ENCODE measurements around the gene KCNN3.

The KCNN3 gene

GRCh38 chr1:154770897-154771594 lies 99.0 kb downstream of the KCNN3 start:
- Mint-ChIP-seq H3K9me3 (no peaks in the 10 kb centered on the region), H3K27ac (no peak overlapping the region), H3K4me3 (no peak overlapping the region), H3K27me3 (ENCODE audit: low read depth) (no peaks in the 10 kb centered on the region), H3K36me3 (ENCODE audit: low read depth) (no peaks in the 10 kb centered on the region), H3K4me1 (ENCODE audit: low read depth) (peaks cover 2% of the 10 kb centered on the region)
- no peak for DNase-seq (ENCODE audit: low spot score)

DNA sequence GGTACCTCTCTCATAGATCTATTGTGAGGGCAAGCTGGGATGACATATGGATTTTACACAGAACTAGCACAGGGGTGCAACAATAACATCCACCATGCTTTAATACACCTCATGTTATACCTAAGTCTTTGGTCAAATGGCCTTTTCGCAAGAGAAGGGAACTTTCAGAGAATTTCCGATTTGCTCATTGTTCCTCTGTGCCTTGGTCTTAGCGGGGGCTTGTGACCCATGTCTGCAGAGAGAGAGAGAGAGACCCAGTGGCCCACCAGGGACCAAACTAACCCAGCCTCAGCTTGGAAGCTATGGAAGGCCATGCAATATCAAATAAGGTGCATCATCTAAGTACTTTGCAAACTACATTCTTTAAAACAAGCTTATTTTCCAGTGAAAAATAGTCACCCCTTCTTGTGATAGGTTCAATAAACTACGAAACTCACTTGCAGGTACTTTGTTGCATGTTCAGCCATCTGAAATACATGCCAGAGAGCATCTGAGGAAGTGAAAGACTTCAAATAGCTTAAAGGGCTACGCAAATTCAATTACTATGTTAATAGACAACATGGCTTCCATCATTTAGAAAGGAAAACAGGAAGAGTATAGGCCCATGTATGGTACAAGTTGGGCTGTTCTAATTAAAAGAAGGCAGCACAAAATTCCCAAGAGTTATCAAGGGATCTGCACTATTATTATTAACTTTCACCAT lies 100.7 kb downstream of the KCNN3 start:
- no peak for DNase-seq (ENCODE audit: low spot score)
- peaks cover 2% of the 10 kb centered on the region for H3K4me1 Mint-ChIP-seq (ENCODE audit: low read depth)
- no peak overlapping the region for H3K27ac Mint-ChIP-seq
- peaks cover 6% of the 10 kb centered on the region for H3K27me3 Mint-ChIP-seq (ENCODE audit: low read depth)
- no peaks in the 10 kb centered on the region for H3K9me3 Mint-ChIP-seq
- H3K4me3 Mint-ChIP-seq, result no peak overlapping the region
- H3K36me3 Mint-ChIP-seq (ENCODE audit: low read depth), result no peaks in the 10 kb centered on the region

- Mint-ChIP-seq H3K4me1 (ENCODE audit: low read depth) (peaks cover 2% of the 10 kb centered on the region), H3K27me3 (ENCODE audit: low read depth) (peaks cover 10% of the 10 kb centered on the region), H3K9me3 (no peaks in the 10 kb centered on the region), H3K4me3 (no peak overlapping the region), H3K36me3 (ENCODE audit: low read depth) (no peaks in the 10 kb centered on the region), H3K27ac (peak overlapping the region; percentile 5)
- DNase-seq (ENCODE audit: low spot score), result no peak
Observed at GRCh38 chr1:154768456-154769125, 101.5 kb downstream of the KCNN3 start.

- Mint-ChIP-seq H3K27me3 (ENCODE audit: low read depth) (peaks cover 16% of the 10 kb centered on the region), H3K4me3 (no peak overlapping the region), H3K27ac (no peak overlapping the region), H3K9me3 (no peaks in the 10 kb centered on the region), H3K36me3 (ENCODE audit: low read depth) (no peaks in the 10 kb centered on the region), H3K4me1 (ENCODE audit: low read depth) (peaks cover 2% of the 10 kb centered on the region)
- no peak for DNase-seq (ENCODE audit: low spot score)
Observed at GRCh38 chr1:154767315-154768240, 102.5 kb downstream of the KCNN3 start.

DNA sequence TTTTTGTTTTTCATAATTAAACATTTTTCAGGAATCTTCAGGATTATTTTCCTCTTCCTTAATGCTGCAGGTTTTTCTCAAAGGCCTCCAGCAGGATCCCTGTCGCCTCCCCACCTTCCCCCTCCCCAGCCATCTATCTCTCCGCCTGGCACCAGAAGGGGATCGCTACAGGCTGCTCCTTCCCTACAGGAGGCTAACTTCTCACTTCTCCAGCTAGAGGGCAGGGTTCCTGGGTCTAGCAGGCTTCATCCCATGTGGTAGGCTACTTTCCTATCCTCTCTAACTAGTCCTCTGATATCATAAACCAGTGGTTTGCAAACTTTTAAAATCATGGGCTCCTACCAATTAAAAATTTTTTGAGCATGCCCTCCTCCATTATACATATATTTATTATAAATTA lies 104.1 kb downstream of the KCNN3 start:
- no peaks in the 10 kb centered on the region for H3K9me3 Mint-ChIP-seq
- no peaks in the 10 kb centered on the region for H3K4me1 Mint-ChIP-seq (ENCODE audit: low read depth)
- no peak for DNase-seq (ENCODE audit: low spot score)
- no peak overlapping the region for H3K27ac Mint-ChIP-seq
- H3K36me3 Mint-ChIP-seq (ENCODE audit: low read depth), result no peaks in the 10 kb centered on the region
- no peak overlapping the region for H3K4me3 Mint-ChIP-seq
- H3K27me3 Mint-ChIP-seq (ENCODE audit: low read depth), result peaks cover 25% of the 10 kb centered on the region

DNA sequence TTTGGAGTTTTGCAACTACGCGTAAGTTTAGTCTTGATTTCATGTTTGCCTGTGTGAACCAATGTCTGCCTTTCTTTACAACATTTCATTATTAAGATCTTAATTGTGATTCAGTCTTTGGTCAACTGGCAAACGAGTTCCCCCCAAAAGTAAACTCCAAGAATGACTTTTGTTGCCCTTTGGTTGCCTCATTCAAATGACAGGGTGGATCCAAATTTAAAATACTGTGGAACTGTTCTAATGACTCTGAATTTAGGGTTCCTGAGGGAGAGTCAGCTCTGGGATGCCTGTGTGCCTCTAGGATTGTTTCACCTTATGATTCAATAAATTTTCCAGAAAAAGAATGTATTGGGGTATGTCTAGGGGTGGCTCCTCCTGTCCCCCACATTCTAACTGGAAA lies 105.3 kb downstream of the KCNN3 start:
- Mint-ChIP-seq H3K27me3 (ENCODE audit: low read depth) (peaks cover 25% of the 10 kb centered on the region), H3K4me3 (no peak overlapping the region), H3K36me3 (ENCODE audit: low read depth) (no peaks in the 10 kb centered on the region), H3K27ac (no peak overlapping the region), H3K4me1 (ENCODE audit: low read depth) (peaks cover 4% of the 10 kb centered on the region), H3K9me3 (no peaks in the 10 kb centered on the region)
- DNase-seq (ENCODE audit: low spot score), result no peak

GRCh38 chr1:154764181-154764580 lies 105.9 kb downstream of the KCNN3 start:
- H3K9me3 Mint-ChIP-seq, result no peaks in the 10 kb centered on the region
- no peak overlapping the region for H3K27ac Mint-ChIP-seq
- no peak for DNase-seq (ENCODE audit: low spot score)
- no peak overlapping the region for H3K4me3 Mint-ChIP-seq
- H3K36me3 Mint-ChIP-seq (ENCODE audit: low read depth), result no peaks in the 10 kb centered on the region
- H3K27me3 Mint-ChIP-seq (ENCODE audit: low read depth), result peaks cover 25% of the 10 kb centered on the region
- H3K4me1 Mint-ChIP-seq (ENCODE audit: low read depth), result peaks cover 10% of the 10 kb centered on the region

DNA sequence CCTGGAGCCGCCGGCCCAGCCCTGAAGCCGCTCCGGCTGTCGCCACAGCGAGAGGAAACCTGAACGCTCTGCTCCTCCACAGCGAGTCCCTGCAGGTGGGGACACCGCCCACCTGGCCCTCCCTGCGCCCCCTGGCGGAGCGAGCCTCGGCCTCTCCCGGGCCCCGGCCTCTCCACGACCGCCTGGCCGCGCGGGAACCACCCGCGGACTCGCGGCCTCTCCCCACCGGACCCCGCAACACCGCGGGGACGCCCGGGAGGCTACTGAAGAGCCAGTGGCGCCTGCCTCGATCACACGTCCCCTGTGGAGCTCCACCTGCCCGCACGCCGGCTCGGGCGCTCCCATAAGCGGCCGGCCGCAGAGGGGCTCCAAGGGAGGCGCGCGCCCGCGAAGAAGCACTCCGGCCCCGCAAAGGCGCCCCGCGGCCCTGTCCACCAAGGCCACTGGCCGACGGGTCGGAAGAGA lies 109.6 kb downstream of the KCNN3 start:
- Mint-ChIP-seq H3K9me3 (no peaks in the 10 kb centered on the region), H3K36me3 (ENCODE audit: low read depth) (no peaks in the 10 kb centered on the region), H3K4me1 (ENCODE audit: low read depth) (peaks cover 26% of the 10 kb centered on the region), H3K27ac (no peak overlapping the region), H3K27me3 (ENCODE audit: low read depth) (peaks cover 23% of the 10 kb centered on the region), H3K4me3 (peak overlapping the region; percentile 62)
- DNase-seq (ENCODE audit: low spot score), result peak; percentile 75

DNA sequence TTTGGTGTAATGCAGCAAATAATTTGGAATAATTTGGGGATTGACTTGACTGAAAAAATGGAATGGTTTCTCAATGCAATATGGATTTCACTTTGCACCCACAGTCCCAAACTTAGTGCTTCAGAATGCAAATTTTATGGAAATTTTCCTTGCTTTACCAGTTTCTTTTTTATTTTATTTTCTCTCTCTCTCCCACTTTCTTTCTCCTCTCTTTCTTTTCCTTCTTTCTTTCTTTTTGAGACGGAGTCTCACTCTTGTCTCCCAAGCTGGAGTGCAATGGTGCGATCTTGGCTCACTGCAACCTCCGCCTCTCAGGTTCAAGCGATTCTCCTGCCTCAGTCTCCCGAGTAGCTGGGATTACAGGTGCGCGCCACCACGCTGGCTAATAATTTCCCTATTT lies 110.3 kb downstream of the KCNN3 start:
- peak overlapping the region; percentile 73 for H3K27ac Mint-ChIP-seq

GRCh38 chr1:154759196-154759595 lies 110.9 kb downstream of the KCNN3 start:
- Mint-ChIP-seq H3K4me1 (ENCODE audit: low read depth) (peaks cover 29% of the 10 kb centered on the region), H3K9me3 (no peaks in the 10 kb centered on the region), H3K27me3 (ENCODE audit: low read depth) (peaks cover 21% of the 10 kb centered on the region), H3K27ac (peak overlapping the region; percentile 72), H3K4me3 (peak overlapping the region; percentile 58), H3K36me3 (ENCODE audit: low read depth) (no peaks in the 10 kb centered on the region)
- peak; percentile 83 for DNase-seq (ENCODE audit: low spot score)

More for the DNA sequence above, 110.3 kb downstream of the KCNN3 start:
- Mint-ChIP-seq H3K27me3 (ENCODE audit: low read depth) (peaks cover 22% of the 10 kb centered on the region), H3K36me3 (ENCODE audit: low read depth) (no peaks in the 10 kb centered on the region), H3K4me1 (ENCODE audit: low read depth) (peaks cover 29% of the 10 kb centered on the region), H3K9me3 (no peaks in the 10 kb centered on the region), H3K4me3 (peak overlapping the region; percentile 62)
- DNase-seq (ENCODE audit: low spot score), result no peak

GRCh38 chr1:154758346-154758745 lies 111.7 kb downstream of the KCNN3 start:
- H3K9me3 Mint-ChIP-seq, result no peaks in the 10 kb centered on the region
- peaks cover 29% of the 10 kb centered on the region for H3K4me1 Mint-ChIP-seq (ENCODE audit: low read depth)
- no peak overlapping the region for H3K27ac Mint-ChIP-seq
- no peaks in the 10 kb centered on the region for H3K36me3 Mint-ChIP-seq (ENCODE audit: low read depth)
- H3K4me3 Mint-ChIP-seq, result no peak overlapping the region
- no peak for DNase-seq (ENCODE audit: low spot score)
- peaks cover 16% of the 10 kb centered on the region for H3K27me3 Mint-ChIP-seq (ENCODE audit: low read depth)

DNA sequence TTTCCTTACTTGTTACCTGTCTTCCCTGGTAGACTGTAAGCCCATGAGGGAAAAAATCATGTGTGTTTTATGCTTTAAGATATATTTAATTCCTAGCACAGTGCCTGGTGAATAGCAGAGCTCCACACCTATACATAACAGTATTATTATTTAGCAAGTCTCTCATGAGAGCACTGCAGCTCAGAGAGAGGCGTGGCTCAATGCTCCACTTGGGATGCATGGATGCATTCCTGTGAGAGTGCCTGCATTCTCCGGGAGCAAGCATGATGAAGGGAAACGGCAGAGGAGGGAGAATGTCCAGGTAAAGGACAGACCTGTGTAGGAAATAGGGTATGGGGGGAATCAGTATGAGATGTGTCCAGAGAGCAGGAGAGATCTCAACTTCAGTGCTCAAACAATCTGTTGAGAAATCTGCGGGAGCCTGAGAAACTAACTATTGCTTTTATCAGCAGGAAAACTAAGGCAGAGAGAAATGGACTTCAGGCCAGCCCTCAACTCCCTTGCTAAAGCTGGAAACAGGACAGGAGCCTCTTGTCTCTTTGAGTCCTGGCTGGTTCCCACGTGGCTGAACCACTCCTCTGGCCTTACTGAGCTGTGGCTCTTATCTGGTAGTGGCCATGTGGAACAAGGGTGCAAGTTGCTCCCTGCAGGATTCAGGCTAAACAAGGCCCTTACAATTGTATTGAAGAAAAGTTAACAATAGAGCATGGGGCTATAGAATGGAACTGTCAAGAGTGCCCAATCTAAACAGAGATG lies 113.1 kb downstream of the KCNN3 start:
- peak overlapping the region; percentile 67 for H3K27ac Mint-ChIP-seq

More for the DNA sequence above, 113.1 kb downstream of the KCNN3 start:
- H3K4me1 Mint-ChIP-seq (ENCODE audit: low read depth), result peaks cover 32% of the 10 kb centered on the region
- no peak for DNase-seq (ENCODE audit: low spot score)
- no peak overlapping the region for H3K4me3 Mint-ChIP-seq
- H3K27me3 Mint-ChIP-seq (ENCODE audit: low read depth), result peaks cover 5% of the 10 kb centered on the region
- H3K9me3 Mint-ChIP-seq, result no peaks in the 10 kb centered on the region
- H3K36me3 Mint-ChIP-seq (ENCODE audit: low read depth), result no peaks in the 10 kb centered on the region

All from T-helper 2 cell treated with Interferon-gamma antibody and Interleukin-4, amounts not matched to agents 5 μg/mL and 100 μg/mL, for 36 hours (primary cell).